D721Med (cell line): ENCODE measurements around the gene COLQ.

ENCODE experiments used
- DNase-seq: peaks from one replicate; pipeline ENCODE4 v3.0.0; 2011; ENCODE audit warnings: low spot score; ENCODE audit not compliant: insufficient read length
- FAIRE-seq: peaks from 2 replicates; lab custom pipeline; 2011; peaks lifted over from hg19 to GRCh38; lab: Jason Lieb, UNC
- CTCF ChIP-seq: IDR thresholded peaks from 2 replicates; pipeline ENCODE4 v1.5.1; 2012; ENCODE audit warnings: mild to moderate bottlenecking, control low read depth; ENCODE audit not compliant: insufficient read depth; ENCODE audit errors: missing control alignments

COLQ gene

GRCh38 chr3:15443826-15444524, 77.5 kb downstream of the COLQ start:
- DNase-seq = no peak
- FAIRE-seq = no peak
- no peak for TF ChIP-seq CTCF

GRCh38 chr3:15440891-15441290, 80.6 kb downstream of the COLQ start:
- TF ChIP-seq CTCF = no peak
- DNase-seq (no peak), FAIRE-seq (no peak)

- no peak for TF ChIP-seq CTCF
- FAIRE-seq (no peak), DNase-seq (no peak)
Observed at GRCh38 chr3:15439476-15439875, 82.0 kb downstream of the COLQ start.

GRCh38 chr3:15438983-15439382, 82.5 kb downstream of the COLQ start:
- no peak for FAIRE-seq

GRCh38 chr3:15436246-15436645, 85.3 kb downstream of the COLQ start:
- TF ChIP-seq CTCF = no peak
- FAIRE-seq (no peak), DNase-seq (no peak)

More at GRCh38 chr3:15438983-15439382, 82.5 kb downstream of the COLQ start:
- no peak for DNase-seq
- TF ChIP-seq CTCF = no peak

GRCh38 chr3:15434756-15435155, 86.8 kb downstream of the COLQ start:
- DNase-seq (no peak), FAIRE-seq (no peak)
- no peak for TF ChIP-seq CTCF

- DNase-seq (no peak), FAIRE-seq (no peak)
- no peak for TF ChIP-seq CTCF
Observed at GRCh38 chr3:15433531-15433930, 88.0 kb downstream of the COLQ start.
